Measurements from ENCODE around the gene MGST1. TPM values are rescaled to one million over a fixed set of nuclear protein-coding genes. Genes with fewer than 3 reads are reported as not detected.

Gene MGST1
- total RNA-seq, 4 donors from 2014 or later = 620 to 1,650 (median 943) TPM

GRCh38 chr12:16349131-16349460 lies 1.7 kb downstream of the MGST1 start:
- no peak for TF ChIP-seq CTCF (IDR thresholded peaks at IDR 0.05; ENCODE audit: low read depth)

- no peak for TF ChIP-seq CTCF (IDR thresholded peaks at IDR 0.05; ENCODE audit: low read depth)
Measured at GRCh38 chr12:16350682-16351081, 3.2 kb downstream of the MGST1 start.

GRCh38 chr12:16352481-16352880 lies 5.0 kb downstream of the MGST1 start:
- no peak for TF ChIP-seq CTCF (IDR thresholded peaks at IDR 0.05; ENCODE audit: low read depth)

- TF ChIP-seq CTCF (IDR thresholded peaks at IDR 0.05; ENCODE audit: low read depth) = no peak
Measured at GRCh38 chr12:16358878-16359277, 11.4 kb downstream of the MGST1 start.

GRCh38 chr12:16359512-16360491 lies 12.4 kb downstream of the MGST1 start:
- TF ChIP-seq CTCF (IDR thresholded peaks at IDR 0.05; ENCODE audit: low read depth) = no peak

- TF ChIP-seq CTCF (IDR thresholded peaks at IDR 0.05; ENCODE audit: low read depth) = no peak
Measured at GRCh38 chr12:16361142-16361783, 13.8 kb downstream of the MGST1 start.

GRCh38 chr12:16362550-16362949 lies 15.1 kb downstream of the MGST1 start:
- no peak for TF ChIP-seq CTCF (IDR thresholded peaks at IDR 0.05; ENCODE audit: low read depth)

All from subcutaneous adipose tissue (tissue), 4 donors.